Natural killer cell (primary cell): ENCODE data around the gene RUNDC1. TPM values are rescaled to one million over a fixed set of nuclear protein-coding genes. Genes with fewer than 3 reads are reported as not detected.

Experiments
- ATAC-seq, 3 donors: fragments of 150-1000 bp in 2 of 3; fragments of 200-7000 bp in 1 of 3; cut with Tn5 transposase; 1 replicate in 1 of 3; 2 replicates in 2 of 3; pipeline ENCODE4 v1.10.0; 2021; ENCODE audit warnings: mild to moderate bottlenecking in 2 of 3, moderate library complexity in 2 of 3
- DNase-seq, 2 donors: peaks; one replicate each; pipeline versions ENCODE4 v3.0.0 to v3.0.0-alpha.2; 2013 to 2021; ENCODE audit warnings: mixed read lengths in 1 of 2
- H3K27ac ChIP-seq: one replicate; pipeline ENCODE4 v1.5.1; 2013; ENCODE audit warnings: mild to moderate bottlenecking, low read length
- H3K27me3 ChIP-seq: one replicate; pipeline ENCODE4 v1.6.1; 2013; ENCODE audit warnings: low read length; ENCODE audit not compliant: control insufficient read depth, insufficient read depth
- H3K36me3 ChIP-seq: one replicate; pipeline ENCODE4 v1.6.1; 2013; ENCODE audit warnings: low read length; ENCODE audit not compliant: control insufficient read depth, insufficient read depth
- H3K4me1 ChIP-seq: one replicate; pipeline ENCODE4 v1.6.1; 2013; ENCODE audit warnings: low read length; ENCODE audit not compliant: control insufficient read depth, insufficient read depth
- H3K4me3 ChIP-seq: one replicate; pipeline ENCODE4 v1.5.1; 2013; ENCODE audit warnings: low read length
- H3K9me3 ChIP-seq: one replicate; pipeline ENCODE4 v1.6.1; 2013; ENCODE audit warnings: low read length; ENCODE audit not compliant: control insufficient read depth, insufficient read depth
- H3K27ac Mint-ChIP-seq, 2 donors: one replicate each; pipeline ENCODE4 v1.8.0; 2022; ENCODE audit warnings: mild to moderate bottlenecking in 2 of 2, mixed read lengths in 2 of 2, moderate library complexity in 1 of 2
- H3K27me3 Mint-ChIP-seq, 2 donors: one replicate each; pipeline ENCODE4 v1.8.0; 2022; ENCODE audit warnings: low read depth in 2 of 2, mixed read lengths in 2 of 2
- H3K36me3 Mint-ChIP-seq: one replicate; pipeline ENCODE4 v1.8.0; 2022; ENCODE audit warnings: mixed read lengths
- H3K4me1 Mint-ChIP-seq, 2 donors: one replicate each; pipeline ENCODE4 v1.8.0; 2022; ENCODE audit warnings: mixed read lengths in 2 of 2
- H3K4me3 Mint-ChIP-seq: one replicate; pipeline ENCODE4 v1.8.0; 2022; ENCODE audit warnings: mild to moderate bottlenecking, moderate library complexity, mixed read lengths
- H3K9me3 Mint-ChIP-seq, 2 donors: one replicate each; pipeline ENCODE4 v1.8.0; 2022; ENCODE audit warnings: mixed read lengths in 2 of 2
- WGBS: methylation state at CpG from one replicate; pipeline ENCODE4 v1.1.7; 2013; ENCODE audit warnings: missing lambda C conversion rate; ENCODE audit not compliant: insufficient coverage; 5-methylcytosine and 5-hydroxymethylcytosine counted together
- intact Hi-C: fragments of 100-400 bp; cut with micrococcal nuclease; formaldehyde crosslinking; loops from one replicate; pipeline ENCODE4 v1.14.2; 2022
- total RNA-seq, 4 donors: library from RNA; stranded (reverse); fragments of 120-200 nt in 1 of 4; gene quantifications; one replicate each; pipeline versions ENCODE4 v1.2.3 to v1.2.4, GENCODE V29; 2013 to 2022
- TF ChIP-seq, protein P1 (sequence below): fragments of 200-600 bp; IDR thresholded peaks from one replicate; pipeline ENCODE4 v1.8.0; 2022; ENCODE audit warnings: antibody characterized with exemption

RUNDC1 gene
- total RNA-seq, 3 donors from 2014 or later (not counting 1 experiment from before 2014, with no cell fraction given) = 11.6 to 15.8 (median 14.6) TPM

DNA sequence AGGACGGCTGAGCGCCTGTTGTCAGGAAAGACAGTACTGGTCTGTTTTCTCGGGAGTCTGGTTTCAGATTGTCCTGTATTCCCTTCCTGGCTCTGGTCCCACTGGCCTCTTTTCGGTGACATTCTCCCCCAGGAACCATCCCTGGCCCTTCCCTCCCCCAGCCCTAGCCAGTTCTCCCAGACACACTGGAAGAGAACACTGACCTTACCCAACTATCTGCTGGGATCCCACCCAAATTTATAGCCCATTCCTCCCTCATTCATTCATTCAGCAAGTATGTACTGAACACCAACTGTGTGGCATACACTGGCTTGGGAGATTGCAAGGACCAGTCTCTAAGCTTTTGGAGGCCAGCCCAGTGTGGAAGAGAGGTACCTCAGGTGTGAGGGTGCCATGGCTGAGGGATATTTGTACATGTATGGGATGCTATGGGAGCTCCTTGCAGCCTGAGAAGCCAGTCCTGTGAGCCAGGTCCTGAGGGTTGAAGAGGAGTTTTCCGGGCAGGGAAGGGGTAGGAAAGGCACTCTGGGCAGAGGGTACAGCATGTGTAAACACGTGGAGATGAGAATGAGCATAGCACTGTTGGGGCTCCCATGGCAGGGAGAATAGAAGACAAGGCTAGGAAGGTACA lies 49.9 kb downstream of the RUNDC1 start:
- H3K9me3 Mint-ChIP-seq = no peaks in the 10 kb centered on the region
- H3K27ac Mint-ChIP-seq = no peak overlapping the region
- H3K36me3 Mint-ChIP-seq = no peaks in the 10 kb centered on the region

GRCh38 chr17:43031666-43032065 lies 51.3 kb downstream of the RUNDC1 start:
- no peaks in the 10 kb centered on the region for H3K4me1 Mint-ChIP-seq
- intact Hi-C loops = loop anchor here (5.0 kb wide), 1 partner anchor 51 kb away; no protein-coding TSS in a partner anchor
- Histone ChIP-seq H3K27ac (no peak overlapping the region), H3K27me3 (no peaks in the 10 kb centered on the region), H3K36me3 (no peaks in the 10 kb centered on the region), H3K9me3 (no peaks in the 10 kb centered on the region), H3K4me3 (no peak overlapping the region), H3K4me1 (no peaks in the 10 kb centered on the region)
- no peak for ATAC-seq
- TF ChIP-seq, protein P1, sequence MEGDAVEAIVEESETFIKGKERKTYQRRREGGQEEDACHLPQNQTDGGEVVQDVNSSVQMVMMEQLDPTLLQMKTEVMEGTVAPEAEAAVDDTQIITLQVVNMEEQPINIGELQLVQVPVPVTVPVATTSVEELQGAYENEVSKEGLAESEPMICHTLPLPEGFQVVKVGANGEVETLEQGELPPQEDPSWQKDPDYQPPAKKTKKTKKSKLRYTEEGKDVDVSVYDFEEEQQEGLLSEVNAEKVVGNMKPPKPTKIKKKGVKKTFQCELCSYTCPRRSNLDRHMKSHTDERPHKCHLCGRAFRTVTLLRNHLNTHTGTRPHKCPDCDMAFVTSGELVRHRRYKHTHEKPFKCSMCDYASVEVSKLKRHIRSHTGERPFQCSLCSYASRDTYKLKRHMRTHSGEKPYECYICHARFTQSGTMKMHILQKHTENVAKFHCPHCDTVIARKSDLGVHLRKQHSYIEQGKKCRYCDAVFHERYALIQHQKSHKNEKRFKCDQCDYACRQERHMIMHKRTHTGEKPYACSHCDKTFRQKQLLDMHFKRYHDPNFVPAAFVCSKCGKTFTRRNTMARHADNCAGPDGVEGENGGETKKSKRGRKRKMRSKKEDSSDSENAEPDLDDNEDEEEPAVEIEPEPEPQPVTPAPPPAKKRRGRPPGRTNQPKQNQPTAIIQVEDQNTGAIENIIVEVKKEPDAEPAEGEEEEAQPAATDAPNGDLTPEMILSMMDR = no peak
- H3K9me3 Mint-ChIP-seq = no peaks in the 10 kb centered on the region
- no peak for DNase-seq
- no peaks in the 10 kb centered on the region for H3K27me3 Mint-ChIP-seq
- H3K27ac Mint-ChIP-seq = no peak overlapping the region
- no peak overlapping the region for H3K4me3 Mint-ChIP-seq
- H3K36me3 Mint-ChIP-seq = no peaks in the 10 kb centered on the region
- 80% methylated on average over 1 of the region's 3 CpGs for WGBS

More for the DNA sequence above, 49.9 kb downstream of the RUNDC1 start:
- Histone ChIP-seq H3K27me3 (no peaks in the 10 kb centered on the region), H3K27ac (no peak overlapping the region), H3K4me1 (peaks cover 2% of the 10 kb centered on the region), H3K9me3 (no peaks in the 10 kb centered on the region), H3K4me3 (no peak overlapping the region), H3K36me3 (no peaks in the 10 kb centered on the region)
- intact Hi-C loops = loop anchor here (5.0 kb wide), 1 partner anchor 52 kb away; no protein-coding TSS in a partner anchor
- ATAC-seq (no peak), DNase-seq (no peak)
- Mint-ChIP-seq H3K4me1 (peaks cover 0 to 4% of the 10 kb centered on the region in 2 donors), H3K27me3 (no peaks in the 10 kb centered on the region), H3K4me3 (no peak overlapping the region)
- WGBS = 84% methylated on average over 6 of the region's 6 CpGs
- TF ChIP-seq, protein P1 = no peak

GRCh38 chr17:43033948-43034881 lies 53.9 kb downstream of the RUNDC1 start:
- intact Hi-C loops = loop anchor here (5.0 kb wide), 1 partner anchor 48 kb away; no protein-coding TSS in a partner anchor
- Histone ChIP-seq H3K36me3 (no peaks in the 10 kb centered on the region), H3K9me3 (no peaks in the 10 kb centered on the region), H3K27me3 (no peaks in the 10 kb centered on the region), H3K27ac (no peak overlapping the region), H3K4me3 (no peak overlapping the region), H3K4me1 (no peaks in the 10 kb centered on the region)
- H3K27ac Mint-ChIP-seq = no peak overlapping the region
- DNase-seq (no peak), ATAC-seq (no peak)
- TF ChIP-seq, protein P1 = no peak
- 87% methylated on average over 8 of the region's 12 CpGs for WGBS
- no peaks in the 10 kb centered on the region for H3K27me3 Mint-ChIP-seq
- no peaks in the 10 kb centered on the region for H3K4me1 Mint-ChIP-seq
- no peak overlapping the region for H3K4me3 Mint-ChIP-seq
- no peaks in the 10 kb centered on the region for H3K9me3 Mint-ChIP-seq
- no peaks in the 10 kb centered on the region for H3K36me3 Mint-ChIP-seq
